GM12801 (cell line): ENCODE results near the gene USP17L10.
"Not testable (repeated sequence)": the region's sequence is repeated elsewhere in the genome, so short reads cannot be mapped to it uniquely, and the experiment has no call there.

Experiments
- TF ChIP-seq, protein P1 (sequence below): IDR thresholded peaks from one replicate; pipeline ENCODE4 v1.5.1; 2011; ENCODE audit warnings: control low read depth; ENCODE audit not compliant: insufficient read length; ENCODE audit errors: extremely low read depth

The USP17L10 gene

DNA sequence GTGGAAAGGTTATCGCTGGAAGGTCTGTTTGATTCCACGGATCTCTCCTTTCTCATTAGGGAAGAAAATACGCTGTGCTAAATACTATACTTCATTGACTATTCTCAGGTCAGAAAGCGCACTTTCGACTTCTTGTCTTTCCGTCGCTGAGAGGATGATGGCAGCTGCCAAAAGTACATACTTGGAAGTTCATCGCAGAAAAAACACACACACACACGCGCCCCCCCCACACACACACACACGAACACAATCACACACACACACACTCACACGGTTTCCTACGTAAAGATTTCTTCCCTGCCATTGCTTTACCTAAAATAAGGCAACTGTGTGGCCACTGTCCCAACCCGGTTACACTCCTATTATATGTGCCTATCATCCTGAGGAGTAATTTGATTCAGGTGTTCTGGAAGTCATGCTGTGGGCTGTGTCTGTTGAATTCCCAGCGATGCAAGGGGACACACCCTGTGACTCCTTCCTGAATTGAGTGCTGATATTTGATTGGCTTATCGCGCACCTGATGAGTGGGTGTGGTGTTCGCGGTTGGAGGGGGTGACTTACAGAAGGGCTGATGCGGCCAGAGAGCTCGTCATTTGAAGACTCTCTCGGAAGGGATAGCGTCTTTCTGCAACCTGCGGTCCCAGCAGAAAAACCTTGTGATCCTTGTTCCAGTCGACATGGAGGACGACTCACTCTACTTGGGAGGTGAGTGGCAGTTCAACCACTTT, 37.7 kb downstream of the USP17L10 start, which contains the start of gene USP17L18:
Gene USP17L18 (plus strand): TSS at position 678 of the 728 bp plus-strand sequence. CDS start 0 bp downstream, at position 678.
- TF ChIP-seq, protein P1, sequence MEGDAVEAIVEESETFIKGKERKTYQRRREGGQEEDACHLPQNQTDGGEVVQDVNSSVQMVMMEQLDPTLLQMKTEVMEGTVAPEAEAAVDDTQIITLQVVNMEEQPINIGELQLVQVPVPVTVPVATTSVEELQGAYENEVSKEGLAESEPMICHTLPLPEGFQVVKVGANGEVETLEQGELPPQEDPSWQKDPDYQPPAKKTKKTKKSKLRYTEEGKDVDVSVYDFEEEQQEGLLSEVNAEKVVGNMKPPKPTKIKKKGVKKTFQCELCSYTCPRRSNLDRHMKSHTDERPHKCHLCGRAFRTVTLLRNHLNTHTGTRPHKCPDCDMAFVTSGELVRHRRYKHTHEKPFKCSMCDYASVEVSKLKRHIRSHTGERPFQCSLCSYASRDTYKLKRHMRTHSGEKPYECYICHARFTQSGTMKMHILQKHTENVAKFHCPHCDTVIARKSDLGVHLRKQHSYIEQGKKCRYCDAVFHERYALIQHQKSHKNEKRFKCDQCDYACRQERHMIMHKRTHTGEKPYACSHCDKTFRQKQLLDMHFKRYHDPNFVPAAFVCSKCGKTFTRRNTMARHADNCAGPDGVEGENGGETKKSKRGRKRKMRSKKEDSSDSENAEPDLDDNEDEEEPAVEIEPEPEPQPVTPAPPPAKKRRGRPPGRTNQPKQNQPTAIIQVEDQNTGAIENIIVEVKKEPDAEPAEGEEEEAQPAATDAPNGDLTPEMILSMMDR = not testable (repeated sequence)

DNA sequence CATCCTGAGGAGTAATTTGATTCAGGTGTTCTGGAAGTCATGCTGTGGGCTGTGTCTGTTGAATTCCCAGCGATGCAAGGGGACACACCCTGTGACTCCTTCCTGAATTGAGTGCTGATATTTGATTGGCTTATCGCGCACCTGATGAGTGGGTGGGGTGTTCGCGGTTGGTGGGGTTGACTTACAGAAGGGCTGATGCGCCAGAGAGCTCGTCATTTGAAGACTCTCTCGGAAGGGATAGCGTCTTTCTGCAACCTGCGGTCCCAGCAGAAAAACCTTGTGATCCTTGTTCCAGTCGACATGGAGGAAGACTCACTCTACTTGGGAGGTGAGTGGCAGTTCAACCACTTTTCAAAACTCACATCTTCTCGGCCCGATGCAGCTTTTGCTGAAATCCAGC, 42.6 kb downstream of the USP17L10 start, which contains the start of gene USP17L19:
Gene USP17L19 (plus strand): TSS at position 301 of the 400 bp plus-strand sequence. CDS start 0 bp downstream, at position 301.
- TF ChIP-seq, protein P1 = not testable (repeated sequence)

DNA sequence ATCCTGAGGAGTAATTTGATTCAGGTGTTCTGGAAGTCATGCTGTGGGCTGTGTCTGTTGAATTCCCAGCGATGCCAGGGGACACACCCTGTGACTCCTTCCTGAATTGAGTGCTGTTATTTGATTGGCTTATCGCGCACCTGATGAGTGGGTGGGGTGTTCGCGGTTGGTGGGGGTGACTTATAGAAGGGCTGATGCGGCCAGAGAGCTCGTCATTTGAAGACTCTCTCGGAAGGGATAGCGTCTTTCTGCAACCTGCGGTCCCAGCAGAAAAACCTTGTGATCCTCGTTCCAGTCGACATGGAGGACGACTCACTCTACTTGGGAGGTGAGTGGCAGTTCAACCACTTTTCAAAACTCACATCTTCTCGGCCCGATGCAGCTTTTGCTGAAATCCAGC, 47.4 kb downstream of the USP17L10 start, which contains the start of gene USP17L20:
Gene USP17L20 (plus strand): TSS at position 301 of the 400 bp plus-strand sequence. CDS start 0 bp downstream, at position 301.
- TF ChIP-seq, protein P1 = not testable (repeated sequence)
